Measurements from ENCODE around the gene ZFYVE26.
"Not testable (repeated sequence)": the region's sequence is repeated elsewhere in the genome, so short reads cannot be mapped to it uniquely, and the experiment has no call there.

The ZFYVE26 gene

GRCh38 chr14:67721875-67722274, 94.5 kb downstream of the ZFYVE26 start:
- Histone ChIP-seq H3K4me1 (ENCODE audit: insufficient read depth, low read length) (no peaks in the 10 kb centered on the region), H3K9me3 (ENCODE audit: insufficient read depth, low read depth, low read length) (no peaks in the 10 kb centered on the region), H3K9ac (ENCODE audit: low read depth, low read length) (no peak overlapping the region), H3K4me3 (ENCODE audit: low read length) (no peak overlapping the region), H3K27ac (ENCODE audit: low read length) (no peak overlapping the region), H3K36me3 (ENCODE audit: insufficient read depth, low read depth, low read length) (no peaks in the 10 kb centered on the region), H3K27me3 (ENCODE audit: insufficient read depth, low read length) (peaks cover 3% of the 10 kb centered on the region; the same call in 1 of the 2 replicates)

- Histone ChIP-seq H3K4me3 (ENCODE audit: low read length) (no peak overlapping the region), H3K27ac (ENCODE audit: low read length) (no peak overlapping the region), H3K4me1 (ENCODE audit: insufficient read depth, low read length) (no peaks in the 10 kb centered on the region), H3K36me3 (ENCODE audit: insufficient read depth, low read depth, low read length) (no peaks in the 10 kb centered on the region), H3K9me3 (ENCODE audit: insufficient read depth, low read depth, low read length) (no peaks in the 10 kb centered on the region), H3K9ac (ENCODE audit: low read depth, low read length) (no peak overlapping the region), H3K27me3 (ENCODE audit: insufficient read depth, low read length) (peaks cover 3% of the 10 kb centered on the region; the same call in 1 of the 2 replicates)
Observed at GRCh38 chr14:67719866-67720265, 96.5 kb downstream of the ZFYVE26 start.

GRCh38 chr14:67719385-67719784, 97.0 kb downstream of the ZFYVE26 start:
- H3K27ac ChIP-seq (ENCODE audit: low read length); H3K9me3 ChIP-seq (ENCODE audit: insufficient read depth, low read depth, low read length); H3K27me3 ChIP-seq (ENCODE audit: insufficient read depth, low read length); H3K4me1 ChIP-seq (ENCODE audit: insufficient read depth, low read length); H3K36me3 ChIP-seq (ENCODE audit: insufficient read depth, low read depth, low read length); H3K4me3 ChIP-seq (ENCODE audit: low read length); H3K9ac ChIP-seq (ENCODE audit: low read depth, low read length): not testable (repeated sequence)

GRCh38 chr14:67718265-67718664, 98.1 kb downstream of the ZFYVE26 start:
- Histone ChIP-seq H3K4me1 (ENCODE audit: insufficient read depth, low read length) (no peaks in the 10 kb centered on the region), H3K36me3 (ENCODE audit: insufficient read depth, low read depth, low read length) (no peaks in the 10 kb centered on the region), H3K27me3 (ENCODE audit: insufficient read depth, low read length) (no peaks in the 10 kb centered on the region; the same call in 1 of the 2 replicates), H3K9me3 (ENCODE audit: insufficient read depth, low read depth, low read length) (no peaks in the 10 kb centered on the region), H3K27ac (ENCODE audit: low read length) (no peak overlapping the region), H3K4me3 (ENCODE audit: low read length) (no peak overlapping the region), H3K9ac (ENCODE audit: low read depth, low read length) (no peak overlapping the region)

GRCh38 chr14:67717048-67717447, 99.3 kb downstream of the ZFYVE26 start:
- H3K9me3 ChIP-seq (ENCODE audit: insufficient read depth, low read depth, low read length), result peaks cover 7% of the 10 kb centered on the region; the same call in 1 of the 2 replicates
- H3K36me3 ChIP-seq (ENCODE audit: insufficient read depth, low read depth, low read length), result no peaks in the 10 kb centered on the region
- H3K27me3 ChIP-seq (ENCODE audit: insufficient read depth, low read length), result no peaks in the 10 kb centered on the region; the same call in 1 of the 2 replicates
- H3K27ac ChIP-seq (ENCODE audit: low read length), result no peak overlapping the region
- no peak overlapping the region for H3K4me3 ChIP-seq (ENCODE audit: low read length)
- H3K4me1 ChIP-seq (ENCODE audit: insufficient read depth, low read length), result no peaks in the 10 kb centered on the region
- H3K9ac ChIP-seq (ENCODE audit: low read depth, low read length), result no peak overlapping the region

GRCh38 chr14:67710209-67710608, 106.2 kb downstream of the ZFYVE26 start:
- Histone ChIP-seq H3K4me1 (ENCODE audit: insufficient read depth, low read length) (no peaks in the 10 kb centered on the region), H3K4me3 (ENCODE audit: low read length) (no peak overlapping the region), H3K9me3 (ENCODE audit: insufficient read depth, low read depth, low read length) (peaks cover 47% of the 10 kb centered on the region), H3K36me3 (ENCODE audit: insufficient read depth, low read depth, low read length) (no peaks in the 10 kb centered on the region), H3K27ac (ENCODE audit: low read length) (no peak overlapping the region), H3K27me3 (ENCODE audit: insufficient read depth, low read length) (no peaks in the 10 kb centered on the region), H3K9ac (ENCODE audit: low read depth, low read length) (no peak overlapping the region)

- H3K27me3 ChIP-seq (ENCODE audit: insufficient read depth, low read length); H3K9ac ChIP-seq (ENCODE audit: low read depth, low read length); H3K4me3 ChIP-seq (ENCODE audit: low read length); H3K36me3 ChIP-seq (ENCODE audit: insufficient read depth, low read depth, low read length); H3K4me1 ChIP-seq (ENCODE audit: insufficient read depth, low read length); H3K27ac ChIP-seq (ENCODE audit: low read length): not testable (repeated sequence)
- peaks cover 47% of the 10 kb centered on the region for H3K9me3 ChIP-seq (ENCODE audit: insufficient read depth, low read depth, low read length)
Observed at GRCh38 chr14:67709796-67710195, 106.6 kb downstream of the ZFYVE26 start.

- not testable (repeated sequence) for H3K36me3 ChIP-seq (ENCODE audit: insufficient read depth, low read depth, low read length); H3K4me3 ChIP-seq (ENCODE audit: low read length); H3K4me1 ChIP-seq (ENCODE audit: insufficient read depth, low read length); H3K27ac ChIP-seq (ENCODE audit: low read length); H3K27me3 ChIP-seq (ENCODE audit: insufficient read depth, low read length); H3K9ac ChIP-seq (ENCODE audit: low read depth, low read length)
- peaks cover 47% of the 10 kb centered on the region for H3K9me3 ChIP-seq (ENCODE audit: insufficient read depth, low read depth, low read length)
Observed at GRCh38 chr14:67709346-67709745, 107.0 kb downstream of the ZFYVE26 start.

GRCh38 chr14:67705211-67705610, 111.2 kb downstream of the ZFYVE26 start:
- no peak overlapping the region for H3K4me3 ChIP-seq (ENCODE audit: low read length)
- no peak overlapping the region for H3K9ac ChIP-seq (ENCODE audit: low read depth, low read length)
- peaks cover 26% of the 10 kb centered on the region for H3K9me3 ChIP-seq (ENCODE audit: insufficient read depth, low read depth, low read length)
- H3K4me1 ChIP-seq (ENCODE audit: insufficient read depth, low read length), result no peaks in the 10 kb centered on the region
- no peak overlapping the region for H3K27ac ChIP-seq (ENCODE audit: low read length)
- H3K27me3 ChIP-seq (ENCODE audit: insufficient read depth, low read length), result no peaks in the 10 kb centered on the region
- H3K36me3 ChIP-seq (ENCODE audit: insufficient read depth, low read depth, low read length), result no peaks in the 10 kb centered on the region

GRCh38 chr14:67704484-67705089, 111.8 kb downstream of the ZFYVE26 start:
- H3K27me3 ChIP-seq (ENCODE audit: insufficient read depth, low read length), result no peaks in the 10 kb centered on the region
- no peaks in the 10 kb centered on the region for H3K36me3 ChIP-seq (ENCODE audit: insufficient read depth, low read depth, low read length)
- no peaks in the 10 kb centered on the region for H3K4me1 ChIP-seq (ENCODE audit: insufficient read depth, low read length)
- H3K27ac ChIP-seq (ENCODE audit: low read length), result no peak overlapping the region
- H3K9ac ChIP-seq (ENCODE audit: low read depth, low read length), result no peak overlapping the region
- H3K9me3 ChIP-seq (ENCODE audit: insufficient read depth, low read depth, low read length), result peaks cover 19% of the 10 kb centered on the region
- no peak overlapping the region for H3K4me3 ChIP-seq (ENCODE audit: low read length)

GRCh38 chr14:67703997-67704396, 112.4 kb downstream of the ZFYVE26 start:
- Histone ChIP-seq H3K36me3 (ENCODE audit: insufficient read depth, low read depth, low read length) (no peaks in the 10 kb centered on the region), H3K9ac (ENCODE audit: low read depth, low read length) (no peak overlapping the region), H3K27me3 (ENCODE audit: insufficient read depth, low read length) (no peaks in the 10 kb centered on the region), H3K27ac (ENCODE audit: low read length) (no peak overlapping the region), H3K4me3 (ENCODE audit: low read length) (no peak overlapping the region), H3K4me1 (ENCODE audit: insufficient read depth, low read length) (no peaks in the 10 kb centered on the region), H3K9me3 (ENCODE audit: insufficient read depth, low read depth, low read length) (peaks cover 14% of the 10 kb centered on the region)

- not testable (repeated sequence) for H3K27ac ChIP-seq (ENCODE audit: low read length); H3K4me1 ChIP-seq (ENCODE audit: insufficient read depth, low read length); H3K27me3 ChIP-seq (ENCODE audit: insufficient read depth, low read length); H3K9ac ChIP-seq (ENCODE audit: low read depth, low read length); H3K36me3 ChIP-seq (ENCODE audit: insufficient read depth, low read depth, low read length); H3K4me3 ChIP-seq (ENCODE audit: low read length); H3K9me3 ChIP-seq (ENCODE audit: insufficient read depth, low read depth, low read length)
Observed at GRCh38 chr14:67701492-67701891, 114.9 kb downstream of the ZFYVE26 start, which contains the start of gene RDH12. Gene RDH12, plus strand, starts transcription at chr14:67701886. Its CDS starts 20,757 bp downstream, at chr14:67722643.
